HTR-8/SVneo (cell line): ENCODE results near the gene HMGB3.
"Not testable (repeated sequence)": the region's sequence is repeated elsewhere in the genome, so short reads cannot be mapped to it uniquely, and the experiment has no call there.

Experiments
- DNase-seq: peaks from one replicate; pipeline ENCODE4 v3.0.0; 2011; ENCODE audit warnings: low spot score, mixed read lengths; ENCODE audit not compliant: insufficient read length
- FAIRE-seq: peaks from 2 replicates; lab custom pipeline; 2011; peaks lifted over from hg19 to GRCh38; lab: Jason Lieb, UNC

HMGB3 gene

GRCh38 chrX:150982788-150983520, at the start of gene HMGB3:
Gene HMGB3 (plus strand): TSS chrX:150983335. CDS start chrX:150985600, 2,265 bp downstream.
- no peak for FAIRE-seq
- peak; percentile 60 for DNase-seq

GRCh38 chrX:150933945-150934350, 49.2 kb upstream of the HMGB3 start:
- DNase-seq (no peak), FAIRE-seq (no peak)

DNA sequence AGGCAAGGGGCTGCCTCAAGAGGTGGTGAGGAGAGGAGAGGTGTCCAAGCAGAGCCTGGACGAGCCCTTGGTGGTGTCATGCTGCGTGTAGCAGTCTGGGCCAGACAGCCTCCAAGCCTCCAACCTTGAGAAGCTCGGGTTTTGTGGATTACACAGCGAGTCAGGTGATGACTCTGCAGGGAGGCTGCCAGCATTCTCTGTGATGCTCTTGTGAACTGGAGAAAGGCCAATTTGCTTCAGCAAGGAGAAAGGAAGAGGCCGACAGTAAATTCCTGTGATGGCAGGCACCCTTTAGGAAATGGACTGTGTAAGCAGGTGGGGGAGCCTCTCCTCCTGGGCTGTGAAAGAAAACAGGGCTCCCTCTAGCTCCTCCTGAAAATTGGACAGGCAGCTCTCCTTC, 48.7 kb upstream of the HMGB3 start:
- DNase-seq (peak; percentile 8), FAIRE-seq (no peak)

- DNase-seq = no peak
- no peak for FAIRE-seq
Observed at GRCh38 chrX:150935467-150935866, 47.7 kb upstream of the HMGB3 start.

DNA sequence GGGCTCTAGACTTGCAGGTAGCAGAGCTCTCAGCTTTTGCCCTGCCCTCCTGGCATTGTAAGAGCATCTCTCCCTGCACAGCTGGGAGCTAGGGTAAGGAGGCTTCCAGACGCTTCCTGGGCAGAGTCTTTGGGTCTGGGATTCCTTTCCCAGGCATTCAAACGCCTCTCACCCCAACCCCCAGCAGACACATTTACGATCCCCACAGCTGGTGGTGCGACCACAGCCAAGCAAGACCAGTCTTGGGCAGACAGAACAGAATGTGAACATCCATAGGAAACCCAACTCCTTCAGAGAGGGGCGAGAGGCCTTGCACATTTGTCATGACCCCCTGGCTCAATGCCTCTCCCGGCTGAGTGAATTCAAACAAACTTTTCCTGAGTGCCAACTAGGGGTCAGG, 46.6 kb upstream of the HMGB3 start:
- no peak for FAIRE-seq
- no peak for DNase-seq

- FAIRE-seq = no peak
- DNase-seq = no peak
Observed at GRCh38 chrX:150940844-150941495, 42.2 kb upstream of the HMGB3 start.

DNA sequence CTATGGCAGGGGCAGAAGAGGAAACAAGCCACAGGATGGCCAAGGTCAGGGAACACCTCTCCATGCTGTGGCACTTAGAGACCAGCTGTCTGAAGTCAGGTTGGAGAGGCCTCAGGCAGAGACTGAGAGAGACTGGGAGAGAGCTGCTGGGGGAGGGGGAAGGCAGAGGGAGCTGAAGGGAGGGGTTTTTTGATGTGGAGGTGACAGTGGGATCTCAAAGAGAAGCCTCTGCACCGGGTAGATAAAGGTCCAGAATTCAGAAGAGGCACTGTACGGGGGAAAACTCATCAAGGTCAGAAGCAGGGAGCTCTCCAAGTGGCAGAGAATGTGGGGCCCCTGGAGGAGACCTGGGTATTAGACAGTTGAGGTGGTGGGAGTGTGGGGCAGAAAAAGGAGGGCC, 41.6 kb upstream of the HMGB3 start:
- DNase-seq (no peak), FAIRE-seq (no peak)

GRCh38 chrX:150942942-150943594, 40.1 kb upstream of the HMGB3 start:
- FAIRE-seq (no peak), DNase-seq (no peak)

GRCh38 chrX:150944233-150944632, 38.9 kb upstream of the HMGB3 start:
- DNase-seq (no peak), FAIRE-seq (no peak)

- DNase-seq = no peak
- no peak for FAIRE-seq
Observed at GRCh38 chrX:150954951-150955350, 28.2 kb upstream of the HMGB3 start.

DNA sequence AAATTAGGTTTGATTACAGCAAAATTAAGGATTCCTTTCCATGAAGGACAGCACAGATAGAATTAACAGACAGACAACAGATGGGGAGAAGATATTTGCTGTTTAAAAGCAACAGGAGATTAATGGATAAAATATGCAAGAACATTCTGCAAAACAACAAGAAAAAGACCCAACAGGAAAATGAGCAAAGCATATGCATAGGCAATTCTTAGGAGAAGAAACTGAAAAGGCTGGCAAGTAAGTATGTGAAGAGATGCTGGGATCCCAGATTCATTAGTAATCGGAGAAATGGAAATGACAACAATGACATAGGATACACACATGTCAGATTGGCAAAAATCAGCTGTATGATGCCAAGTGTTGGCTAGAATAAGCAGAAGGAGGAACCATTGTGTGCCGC, 27.5 kb upstream of the HMGB3 start:
- FAIRE-seq (no peak), DNase-seq (no peak)

DNA sequence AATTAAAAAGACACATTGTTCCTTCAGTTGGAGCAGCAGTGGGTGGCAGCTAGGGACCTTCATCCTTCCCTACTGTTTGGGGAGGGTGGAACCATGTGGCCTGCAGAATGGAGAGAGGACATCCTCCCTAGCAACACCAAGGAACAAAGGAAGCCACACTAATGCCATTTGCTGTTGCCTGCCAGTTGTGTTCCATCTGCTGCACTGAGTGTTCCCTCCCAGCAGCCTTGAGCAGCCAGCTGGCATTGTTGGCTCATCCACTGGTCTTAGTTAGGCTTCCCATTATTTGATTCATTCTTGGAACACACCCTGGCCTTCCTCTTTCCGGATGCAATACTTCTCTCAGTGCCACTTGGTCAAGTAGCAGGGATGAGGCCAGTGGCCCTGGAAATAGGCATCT, 25.0 kb upstream of the HMGB3 start:
- FAIRE-seq = no peak
- no peak for DNase-seq

GRCh38 chrX:150959557-150959956, 23.6 kb upstream of the HMGB3 start:
- no peak for FAIRE-seq

DNA sequence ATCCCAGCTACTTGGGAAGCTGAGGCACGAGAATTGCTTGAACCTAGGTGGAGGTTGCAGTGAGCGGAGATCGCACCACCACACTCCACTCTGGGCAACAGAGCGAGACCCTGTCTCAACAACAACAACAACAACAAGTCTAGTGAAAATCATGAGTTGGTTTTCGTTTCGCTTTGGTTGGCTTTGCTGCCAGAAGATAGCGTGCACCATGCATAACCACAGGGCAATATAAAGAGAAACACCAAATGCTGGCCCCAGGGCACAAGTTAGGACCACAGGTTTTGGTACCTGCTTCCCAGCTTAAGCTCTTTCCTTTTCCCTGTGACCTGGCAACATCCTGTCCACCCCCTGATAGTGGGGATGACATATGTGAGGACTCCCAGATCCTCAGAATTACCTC, 21.5 kb upstream of the HMGB3 start:
- FAIRE-seq = no peak
- no peak for DNase-seq

More at GRCh38 chrX:150959557-150959956, 23.6 kb upstream of the HMGB3 start:
- DNase-seq = no peak

GRCh38 chrX:150964416-150964815, 18.7 kb upstream of the HMGB3 start:
- DNase-seq, FAIRE-seq: not testable (repeated sequence)

DNA sequence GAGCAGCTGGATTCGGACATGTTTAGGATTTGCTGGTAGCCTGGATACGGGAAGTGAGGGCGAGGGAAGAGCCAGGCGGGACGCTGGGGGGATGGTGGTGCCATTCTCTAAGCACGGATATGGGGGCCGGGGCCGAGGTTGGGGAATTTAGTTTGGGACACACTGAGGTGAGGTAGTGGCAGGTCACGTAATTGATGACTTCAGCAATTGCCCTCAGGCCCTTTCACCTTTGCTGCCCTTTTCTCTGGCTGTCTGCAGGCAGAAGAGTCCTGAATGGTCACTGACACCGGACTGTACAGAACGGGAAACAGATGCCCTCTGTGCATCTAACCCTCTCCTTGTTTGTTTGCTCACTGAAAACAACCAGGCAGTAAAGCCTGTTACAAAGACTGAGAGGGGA, 16.9 kb upstream of the HMGB3 start:
- FAIRE-seq = no peak
- DNase-seq = no peak

DNA sequence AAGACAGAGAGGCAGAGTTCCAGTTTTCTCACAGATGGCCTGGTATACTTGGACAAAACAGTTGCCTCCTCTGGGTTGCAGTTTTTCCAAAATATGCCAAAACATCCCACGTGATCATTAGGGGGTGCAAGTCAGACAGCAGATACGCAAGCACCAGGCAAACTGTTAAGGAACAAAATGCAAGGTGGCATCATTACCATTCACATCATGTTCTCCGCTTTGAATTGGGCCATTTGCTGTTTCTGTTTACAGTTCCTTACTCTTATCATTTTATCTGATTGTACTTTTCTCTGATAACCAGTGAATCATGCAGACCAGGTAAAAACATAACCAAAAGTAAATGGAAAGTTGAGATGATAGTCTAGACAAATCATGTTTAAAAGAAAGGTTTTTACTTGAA, 16.4 kb upstream of the HMGB3 start:
- FAIRE-seq (no peak), DNase-seq (no peak)

GRCh38 chrX:150967786-150968185, 15.3 kb upstream of the HMGB3 start:
- DNase-seq (no peak), FAIRE-seq (no peak)

GRCh38 chrX:150968862-150969720, 14.0 kb upstream of the HMGB3 start:
- no peak for FAIRE-seq
- no peak for DNase-seq

DNA sequence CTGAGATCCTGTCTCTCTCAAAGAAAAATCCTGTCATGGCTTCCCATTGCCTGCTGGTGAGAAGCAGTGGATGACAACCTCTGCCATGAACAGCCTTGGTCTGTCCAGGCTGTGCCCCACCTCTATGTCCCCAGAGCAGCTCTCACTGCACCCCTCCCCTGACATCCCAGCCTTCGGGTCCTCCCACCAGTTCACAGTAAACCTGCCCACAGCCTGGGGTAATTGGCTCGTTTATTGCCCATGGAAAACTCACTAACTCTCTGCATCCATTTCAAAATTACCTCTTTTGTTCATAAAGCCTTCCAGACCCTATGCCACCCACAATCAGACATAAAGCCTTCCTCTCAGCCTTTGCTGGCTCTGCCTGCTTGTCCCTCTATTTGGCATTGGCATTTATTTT, 10.7 kb upstream of the HMGB3 start:
- no peak for DNase-seq
- no peak for FAIRE-seq
